GM21423 (cell line): Measurements from ENCODE around the gene KIF15.

ENCODE experiments used
- ATAC-seq: cut with Tn5 transposase; IDR thresholded peaks from one replicate; pipeline ENCODE4 v1.9.1; 2021; ENCODE audit warnings: mild to moderate bottlenecking, moderate library complexity; ENCODE audit not compliant: unreplicated experiment

KIF15 gene

DNA sequence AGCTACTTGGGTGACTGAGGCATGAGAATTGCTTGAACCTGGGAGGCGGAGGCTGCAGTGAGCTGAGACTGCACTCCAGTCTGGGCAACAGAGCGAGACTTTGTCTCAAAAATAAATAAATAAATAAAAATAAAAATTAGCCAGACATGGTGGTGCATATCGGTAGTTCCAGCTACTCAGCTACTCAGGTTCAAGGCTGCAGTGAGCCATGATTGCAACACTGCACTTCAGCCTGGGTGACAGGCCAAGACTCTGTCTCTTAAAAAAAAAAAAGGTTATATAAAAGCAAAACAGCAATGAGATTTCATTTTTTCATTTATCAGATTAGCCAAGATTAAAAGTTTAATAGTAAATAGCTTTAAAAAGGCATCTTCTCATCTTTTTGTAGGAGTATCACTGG, 115.7 kb downstream of the KIF15 start:
- ATAC-seq: no peak

DNA sequence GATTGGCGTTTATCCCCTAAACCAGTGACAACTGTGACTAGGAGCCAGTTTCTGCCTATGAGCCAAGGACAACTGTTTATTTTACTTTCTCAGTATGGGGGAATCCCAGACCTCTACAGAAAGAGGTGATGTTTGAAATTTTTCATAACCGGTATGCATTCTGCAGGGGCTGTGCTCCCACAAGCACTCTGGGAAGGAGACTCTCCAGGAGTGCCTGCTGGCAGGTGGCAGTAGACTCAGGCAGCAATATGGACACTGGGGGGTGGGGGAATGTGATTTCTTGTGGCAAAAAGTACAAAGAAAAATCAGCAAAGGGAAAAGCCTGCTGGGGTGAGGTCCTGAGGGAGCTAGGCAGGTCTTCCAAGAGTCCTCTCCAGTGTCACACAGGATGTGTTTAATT, 118.7 kb downstream of the KIF15 start:
- no peak for ATAC-seq

DNA sequence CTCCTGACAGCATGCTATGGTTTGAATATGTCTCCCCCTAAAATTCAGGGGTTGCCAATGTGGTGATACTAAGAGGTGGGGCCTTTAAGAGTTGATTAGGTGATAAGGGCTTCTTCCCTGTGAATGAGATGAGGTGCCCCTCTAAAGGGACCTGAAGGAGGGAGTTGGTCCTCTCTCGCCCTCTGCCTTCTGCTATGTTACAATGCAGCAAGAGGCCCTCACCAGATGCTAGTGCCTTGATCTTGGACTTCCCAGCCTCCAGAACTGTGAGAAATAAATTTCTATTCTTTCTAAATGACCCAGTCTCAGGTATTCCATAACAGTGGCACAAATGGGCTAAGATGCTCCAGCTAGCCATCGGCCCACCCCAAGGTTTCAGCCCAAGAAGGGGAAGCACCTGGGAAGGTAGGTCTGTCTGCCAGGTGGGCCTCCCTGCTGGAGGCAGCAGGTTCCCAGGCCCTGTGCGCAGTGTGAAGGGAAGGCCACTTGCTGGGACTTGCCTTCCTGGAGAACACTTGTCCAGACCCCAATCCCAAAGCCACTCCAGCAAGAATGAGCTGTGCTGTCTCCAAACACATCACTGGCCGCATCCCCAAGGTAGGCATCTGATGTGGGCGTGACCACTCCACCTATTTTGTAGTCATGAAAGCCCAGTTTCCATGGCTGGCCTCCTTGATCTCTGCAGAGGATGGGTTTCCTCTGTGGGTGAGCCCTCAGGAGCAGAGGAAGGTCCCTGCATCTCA, 121.8 kb downstream of the KIF15 start:
- no peak for ATAC-seq

DNA sequence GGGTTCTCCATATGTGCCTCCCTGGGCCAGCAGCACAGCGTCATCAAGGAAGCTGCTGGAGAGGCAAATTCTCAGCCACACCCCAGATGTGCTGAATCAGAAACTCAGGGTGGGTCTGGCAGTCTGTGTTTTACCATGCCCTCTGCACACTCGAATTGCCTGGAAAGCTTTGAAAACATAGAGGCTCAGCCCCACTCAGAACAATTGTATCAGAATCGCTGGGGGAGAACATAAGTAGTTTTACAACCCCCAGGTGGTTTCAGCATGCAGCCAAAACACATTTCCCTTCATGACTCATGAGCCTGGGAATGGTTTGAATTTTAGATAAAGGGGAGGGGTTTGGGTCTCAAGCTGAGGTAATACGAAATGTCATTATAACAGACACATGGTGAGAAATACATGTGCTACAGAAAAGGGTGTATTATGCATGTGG, 122.4 kb downstream of the KIF15 start:
- ATAC-seq: no peak

DNA sequence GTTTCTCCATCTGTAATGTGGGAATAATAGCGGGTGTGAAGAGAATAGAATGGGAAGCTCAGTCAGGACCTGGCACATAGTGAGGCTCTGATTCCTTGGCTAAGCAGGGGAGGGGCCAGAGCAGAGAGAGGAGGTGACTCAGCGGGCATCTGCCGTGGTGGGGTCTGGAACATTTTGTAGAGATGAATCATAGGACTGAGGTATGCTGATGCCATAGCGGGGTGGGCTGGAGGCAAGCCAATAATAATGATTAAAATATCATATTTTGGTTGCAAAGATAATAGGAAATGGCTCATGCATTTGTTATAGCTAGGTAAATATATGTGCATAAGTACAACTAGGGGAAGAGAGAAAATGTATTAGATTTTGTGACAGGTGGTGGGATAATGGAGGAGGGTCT, 124.0 kb downstream of the KIF15 start:
- no peak for ATAC-seq

DNA sequence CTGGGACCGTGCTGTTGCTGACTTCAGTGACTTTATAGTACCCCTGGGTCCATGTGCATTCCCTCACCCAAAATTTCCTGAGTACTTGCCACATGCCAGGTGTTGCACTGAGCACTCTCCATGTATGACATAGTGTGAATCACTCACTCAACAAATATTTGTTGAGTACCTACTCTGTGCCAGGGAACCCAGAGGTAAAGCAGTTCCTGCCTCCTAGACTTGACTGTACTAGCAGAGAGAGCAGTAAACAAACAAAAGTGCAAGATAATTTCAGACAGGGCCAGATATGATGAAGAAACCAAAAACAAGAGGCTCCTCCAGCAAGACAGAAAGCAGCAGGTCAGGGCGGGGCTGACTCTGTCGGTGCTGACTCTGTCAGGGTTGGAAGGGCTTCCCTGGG, 125.0 kb downstream of the KIF15 start:
- ATAC-seq: no peak

DNA sequence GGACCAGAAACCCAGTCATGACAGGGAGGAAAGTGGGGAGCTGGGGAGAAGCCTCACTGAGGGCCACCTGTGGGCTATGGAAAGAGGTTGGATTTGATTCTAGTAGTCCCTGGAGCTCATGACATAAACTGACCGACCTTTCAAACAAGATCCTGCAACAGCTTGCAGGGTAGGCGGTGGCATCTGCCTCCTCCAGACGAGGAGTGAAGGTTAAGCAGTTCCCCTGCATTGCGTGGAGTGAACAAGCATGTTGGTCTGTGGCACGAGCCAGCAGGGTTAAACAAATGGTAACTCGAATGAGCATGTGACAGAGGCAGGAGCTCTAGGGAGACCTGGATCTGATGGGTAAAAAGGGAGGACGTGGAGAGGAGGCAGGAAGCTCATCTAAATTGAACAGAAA, 125.5 kb downstream of the KIF15 start:
- no peak for ATAC-seq

DNA sequence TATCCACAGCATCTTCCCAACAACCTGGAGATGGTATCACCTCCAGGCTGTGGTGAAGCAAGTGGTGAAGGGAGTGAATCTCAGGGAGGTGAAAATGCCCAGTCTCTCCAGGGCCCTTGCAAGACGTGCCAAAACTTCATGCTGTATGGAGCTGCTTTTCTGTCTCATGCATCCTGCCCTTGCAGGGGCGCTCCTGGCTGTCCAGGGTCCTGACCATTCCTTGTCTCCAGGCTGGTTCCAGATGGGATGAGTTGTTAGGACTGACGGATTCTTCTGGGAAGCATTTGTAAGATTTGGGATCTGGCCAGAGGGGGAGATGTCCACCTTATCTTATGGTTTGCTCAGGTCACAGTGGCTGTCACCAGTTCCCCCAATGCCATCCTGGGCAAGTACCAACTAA, 128.7 kb downstream of the KIF15 start:
- no peak for ATAC-seq

DNA sequence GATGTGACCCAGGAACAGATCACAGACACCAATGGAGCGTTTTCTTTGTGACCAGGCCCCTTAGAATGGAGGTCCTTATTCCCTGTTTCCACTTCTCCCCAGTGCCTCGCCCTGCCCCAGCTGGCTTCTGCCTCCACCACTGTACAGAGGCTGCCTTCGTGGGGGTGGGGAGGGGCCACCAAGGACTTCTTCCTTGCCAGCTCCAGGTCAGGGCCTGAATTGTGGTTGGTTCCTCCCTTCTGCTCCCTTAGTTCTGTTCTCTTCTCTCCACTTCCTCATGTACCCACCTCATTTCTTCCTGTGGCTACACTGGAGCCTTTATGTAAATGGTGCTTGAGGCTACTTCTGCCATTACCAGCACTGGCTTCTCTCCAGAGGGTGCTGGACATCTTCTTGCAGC, 129.3 kb downstream of the KIF15 start:
- ATAC-seq: no peak

DNA sequence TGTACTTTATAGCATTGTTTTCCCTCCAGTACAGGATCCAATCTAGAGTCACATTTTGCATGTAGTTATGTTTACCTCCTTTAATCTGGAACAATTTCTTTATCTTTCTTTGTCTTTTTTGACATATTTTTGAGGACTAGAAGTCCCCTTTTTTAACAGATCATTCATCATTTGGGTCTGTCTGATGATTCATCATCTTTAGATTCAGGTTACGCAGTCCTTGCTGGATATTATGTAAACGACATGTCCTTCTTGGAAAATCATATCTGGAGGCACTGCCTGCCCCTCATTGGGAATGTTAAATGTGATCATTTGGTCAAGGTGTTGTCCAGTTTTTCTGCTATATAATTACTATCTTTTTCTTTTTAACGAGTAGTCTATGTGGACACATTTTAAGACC, 131.1 kb downstream of the KIF15 start:
- ATAC-seq: no peak

DNA sequence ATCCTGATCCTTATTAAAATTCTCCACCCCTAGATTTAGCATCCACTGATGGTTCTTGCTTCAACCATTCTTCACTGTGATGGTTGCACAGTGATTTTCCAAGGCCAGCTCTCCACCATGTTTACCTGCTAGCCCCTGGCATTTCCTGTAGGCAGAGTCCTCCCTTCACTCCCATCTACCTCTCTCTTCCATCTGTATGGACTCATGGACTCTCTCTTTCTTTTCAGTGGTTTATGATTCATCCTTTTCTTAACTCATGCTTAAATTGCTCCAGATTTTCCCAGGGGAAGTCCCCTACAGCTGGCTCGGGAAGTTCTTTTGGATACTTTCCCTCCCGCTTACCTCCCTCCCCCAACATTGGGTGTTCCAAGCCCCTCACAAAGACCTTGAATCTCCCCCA, 131.5 kb downstream of the KIF15 start:
- ATAC-seq: no peak

DNA sequence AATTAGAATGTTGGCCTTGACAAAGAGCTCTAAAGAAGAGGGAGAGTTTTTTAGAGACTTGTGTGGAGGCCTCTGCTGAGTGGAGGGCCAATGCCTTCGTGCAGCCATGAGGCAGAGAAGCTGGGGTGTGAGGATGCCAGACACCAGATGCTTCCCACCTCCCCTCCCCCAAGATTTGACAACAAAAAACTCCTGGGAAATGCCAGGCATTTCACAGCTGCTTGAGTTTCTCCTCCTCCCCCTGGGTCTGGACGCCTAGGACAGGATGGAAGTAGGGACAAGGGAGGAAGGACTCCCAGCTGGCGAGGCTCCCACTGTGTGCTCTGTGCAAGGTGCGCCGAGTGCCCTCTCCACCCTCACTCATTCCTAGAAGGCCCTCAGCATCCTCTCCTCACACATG, 132.9 kb downstream of the KIF15 start:
- no peak for ATAC-seq

DNA sequence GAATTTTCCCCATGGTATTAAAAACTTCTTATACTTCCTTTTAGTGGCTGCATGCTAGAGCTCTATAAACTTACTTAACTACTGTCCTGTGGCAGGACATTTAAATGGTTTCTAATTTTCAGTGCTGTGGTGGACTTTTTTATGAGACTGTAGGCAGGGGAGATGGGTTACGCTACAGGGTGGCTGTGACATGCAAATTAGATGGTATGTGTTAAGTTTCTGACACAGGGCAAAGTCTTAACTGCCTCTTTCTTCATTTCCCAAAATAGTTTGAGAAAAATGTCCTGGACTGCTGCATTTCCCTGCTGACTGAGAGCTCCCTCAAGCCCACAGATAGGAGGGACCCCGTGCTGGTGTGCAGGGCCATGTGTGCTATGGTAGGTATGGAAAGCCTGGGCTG, 134.8 kb downstream of the KIF15 start:
- ATAC-seq: no peak

DNA sequence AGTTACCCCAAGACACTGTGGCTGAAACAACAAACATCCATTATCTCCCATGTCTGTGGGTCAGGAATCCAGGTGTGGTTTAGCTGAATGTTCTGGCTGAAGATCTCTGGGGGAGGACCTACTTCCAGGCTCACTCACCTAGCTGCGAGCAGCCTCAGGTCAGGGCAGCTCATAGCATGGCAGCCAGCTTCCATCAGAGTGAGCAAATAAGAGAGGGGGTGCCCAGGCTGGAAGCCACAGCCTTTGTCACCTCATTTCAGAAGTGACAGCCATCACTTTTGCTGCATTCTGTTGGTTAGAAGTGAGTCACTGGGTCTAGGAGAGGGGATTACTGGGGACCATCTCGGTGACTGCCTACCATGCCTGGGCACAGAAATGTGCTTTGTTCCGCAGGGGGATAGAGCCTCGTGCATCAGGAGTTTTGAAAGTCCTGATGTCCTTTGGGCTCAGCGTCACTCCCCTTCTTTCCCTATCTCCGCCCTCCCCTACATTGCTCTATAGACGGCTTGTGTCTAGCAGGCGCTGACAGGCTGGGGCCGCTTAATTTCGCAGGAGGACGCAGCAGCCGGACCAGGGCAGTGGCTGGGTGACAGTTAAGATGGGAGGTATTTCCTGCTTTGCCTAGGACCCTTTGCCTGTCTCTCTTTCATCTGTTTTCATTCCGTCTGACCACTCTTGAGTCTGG, 138.2 kb downstream of the KIF15 start:
- ATAC-seq: no peak

DNA sequence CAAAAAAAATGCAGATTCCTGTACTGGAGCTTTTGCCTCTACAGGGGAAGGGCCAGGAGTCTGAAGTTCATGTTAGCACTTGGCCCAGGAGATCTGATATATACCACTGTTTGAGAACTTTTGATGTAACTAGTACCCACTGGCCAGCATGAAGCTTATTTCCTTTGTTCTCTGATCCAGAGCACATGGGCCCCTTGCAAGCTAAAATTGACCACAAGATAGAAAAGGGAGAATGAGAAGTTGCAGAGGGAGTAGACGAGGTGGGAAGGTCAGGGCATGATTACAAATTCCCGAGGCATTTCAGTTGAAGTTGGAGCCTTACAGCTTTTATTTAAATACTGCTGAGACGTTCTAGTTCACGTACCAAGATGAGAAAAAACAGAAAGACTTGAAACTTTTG, 141.0 kb downstream of the KIF15 start:
- ATAC-seq: no peak
